ENCODE data around the gene CCR1. TPM values are rescaled to one million over a fixed set of nuclear protein-coding genes. Genes with fewer than 3 reads are reported as not detected.
"Not testable (repeated sequence)": the region's sequence is repeated elsewhere in the genome, so short reads cannot be mapped to it uniquely, and the experiment has no call there.

The CCR1 gene
- total RNA-seq, 1 donor from 2014 or later, result 5.9 TPM

GRCh38 chr3:46186471-46187340 lies 21.4 kb downstream of the CCR1 start:
- Mint-ChIP-seq H3K4me1 (peaks cover 18% of the 10 kb centered on the region), H3K27ac (no peak overlapping the region), H3K36me3 (ENCODE audit: low read depth) (no peaks in the 10 kb centered on the region), H3K9me3 (peaks cover 3% of the 10 kb centered on the region), H3K4me3 (no peak overlapping the region), H3K27me3 (peaks cover 14% of the 10 kb centered on the region)
- intact Hi-C loops (cut with micrococcal nuclease), result no loop called here
- DNase-seq, result no peak

- Mint-ChIP-seq H3K36me3 (ENCODE audit: low read depth) (peaks cover 2% of the 10 kb centered on the region), H3K9me3 (peaks cover 3% of the 10 kb centered on the region), H3K27me3 (peaks cover 14% of the 10 kb centered on the region), H3K27ac (no peak overlapping the region), H3K4me1 (peaks cover 18% of the 10 kb centered on the region), H3K4me3 (no peak overlapping the region)
- no peak for DNase-seq
- intact Hi-C loops (cut with micrococcal nuclease), result no loop called here
Measured at GRCh38 chr3:46184469-46184868, 23.6 kb downstream of the CCR1 start.

- Mint-ChIP-seq H3K4me1 (peaks cover 18% of the 10 kb centered on the region), H3K9me3 (peaks cover 6% of the 10 kb centered on the region), H3K27me3 (peaks cover 22% of the 10 kb centered on the region), H3K27ac (no peak overlapping the region), H3K4me3 (no peak overlapping the region), H3K36me3 (ENCODE audit: low read depth) (peaks cover 2% of the 10 kb centered on the region)
- DNase-seq, result no peak
- intact Hi-C loops (cut with micrococcal nuclease), result no loop called here
Measured at GRCh38 chr3:46183330-46183729, 24.8 kb downstream of the CCR1 start.

GRCh38 chr3:46168583-46169345 lies 39.3 kb downstream of the CCR1 start:
- H3K4me1 Mint-ChIP-seq, result no peaks in the 10 kb centered on the region
- DNase-seq, result no peak
- peaks cover 6% of the 10 kb centered on the region for H3K36me3 Mint-ChIP-seq (ENCODE audit: low read depth)
- H3K4me3 Mint-ChIP-seq, result no peak overlapping the region
- peaks cover 40% of the 10 kb centered on the region for H3K9me3 Mint-ChIP-seq
- H3K27me3 Mint-ChIP-seq, result peaks cover 65% of the 10 kb centered on the region
- intact Hi-C loops (cut with micrococcal nuclease), result no loop called here
- no peak overlapping the region for H3K27ac Mint-ChIP-seq

- intact Hi-C loops (cut with micrococcal nuclease), result no loop called here
- no peak for DNase-seq
- peaks cover 67% of the 10 kb centered on the region for H3K27me3 Mint-ChIP-seq
- H3K27ac Mint-ChIP-seq, result no peak overlapping the region
- H3K36me3 Mint-ChIP-seq (ENCODE audit: low read depth), result peaks cover 6% of the 10 kb centered on the region
- peaks cover 2% of the 10 kb centered on the region for H3K4me1 Mint-ChIP-seq
- no peak overlapping the region for H3K4me3 Mint-ChIP-seq
- H3K9me3 Mint-ChIP-seq, result peaks cover 26% of the 10 kb centered on the region
Measured at GRCh38 chr3:46163556-46164041, 44.5 kb downstream of the CCR1 start.

GRCh38 chr3:46162975-46163555 lies 45.0 kb downstream of the CCR1 start:
- H3K4me1 Mint-ChIP-seq, result peaks cover 2% of the 10 kb centered on the region
- peaks cover 25% of the 10 kb centered on the region for H3K9me3 Mint-ChIP-seq
- H3K4me3 Mint-ChIP-seq, result no peak overlapping the region
- no peak overlapping the region for H3K27ac Mint-ChIP-seq
- peaks cover 69% of the 10 kb centered on the region for H3K27me3 Mint-ChIP-seq
- intact Hi-C loops (cut with micrococcal nuclease), result no loop called here
- peaks cover 4% of the 10 kb centered on the region for H3K36me3 Mint-ChIP-seq (ENCODE audit: low read depth)
- DNase-seq, result no peak

- Mint-ChIP-seq H3K27me3 (peaks cover 58% of the 10 kb centered on the region), H3K9me3 (peaks cover 32% of the 10 kb centered on the region), H3K4me1 (peaks cover 12% of the 10 kb centered on the region)
- H3K4me3 Mint-ChIP-seq; H3K36me3 Mint-ChIP-seq (ENCODE audit: low read depth); intact Hi-C loops (cut with micrococcal nuclease); DNase-seq; H3K27ac Mint-ChIP-seq: not testable (repeated sequence)
Measured at GRCh38 chr3:46157685-46158084, 50.4 kb downstream of the CCR1 start.

- DNase-seq, result no peak
- intact Hi-C loops (cut with micrococcal nuclease), result no loop called here
- peaks cover 10% of the 10 kb centered on the region for H3K4me1 Mint-ChIP-seq
Measured at GRCh38 chr3:46154311-46154710, 53.8 kb downstream of the CCR1 start.

More at GRCh38 chr3:46154311-46154710, 53.8 kb downstream of the CCR1 start:
- Mint-ChIP-seq H3K36me3 (ENCODE audit: low read depth) (no peaks in the 10 kb centered on the region), H3K27me3 (peaks cover 31% of the 10 kb centered on the region), H3K9me3 (peaks cover 29% of the 10 kb centered on the region), H3K27ac (no peak overlapping the region), H3K4me3 (no peak overlapping the region)

Other genes starting within 250 kb of the CCR1 start
- 16.5 and 16.8 TPM in 2 replicates for gene FYCO1, start 212.5 kb downstream of the CCR1 start, total RNA-seq
- gene XCR1, start 180.8 kb downstream of the CCR1 start, total RNA-seq, result 0.05 TPM in 1 of 2 replicates, not detected in the other
- gene CCR3, start 34.1 kb upstream of the CCR1 start, total RNA-seq, result not detected in 2 replicates
- 6.1 and 6.8 TPM in 2 replicates for gene CCR2, start 145.8 kb upstream of the CCR1 start, total RNA-seq
- gene CCR5, start 162.6 kb upstream of the CCR1 start, total RNA-seq, result 1.7 and 2.3 TPM in 2 replicates
- 1.7 and 1.9 TPM in 2 replicates for gene CCRL2, start 198.9 kb upstream of the CCR1 start, total RNA-seq

Data from activated CD4-positive, alpha-beta T cell treated with anti-CD3 and anti-CD28 coated beads, Interleukin-2, amount 10 ng/mL, durations not matched to agents 24 days and 14 days (primary cell).